Ectodermal cell (in vitro differentiated cells): ENCODE measurements around the gene CYBC1.

Source experiments
- H3K27ac ChIP-seq: 2 replicates; pipeline ENCODE4 v1.7.0; 2013; ENCODE audit warnings: mild to moderate bottlenecking, low read depth, low read length; ENCODE audit not compliant: insufficient read depth, poor library complexity, severe bottlenecking
- H3K27me3 ChIP-seq: 2 replicates; pipeline ENCODE4 v1.7.0; 2013; ENCODE audit warnings: mild to moderate bottlenecking, low read length; ENCODE audit not compliant: insufficient read depth, control insufficient read depth, poor library complexity, severe bottlenecking
- H3K36me3 ChIP-seq: one replicate; pipeline ENCODE4 v1.7.0; 2013; ENCODE audit warnings: low read length; ENCODE audit not compliant: control insufficient read depth, insufficient read depth
- H3K4me1 ChIP-seq: one replicate; pipeline ENCODE4 v1.7.0; 2013; ENCODE audit warnings: low read length; ENCODE audit not compliant: control insufficient read depth, insufficient read depth
- H3K4me3 ChIP-seq: 2 replicates; pipeline ENCODE4 v1.7.0; 2013; ENCODE audit warnings: low read depth, low read length, control low read depth; ENCODE audit not compliant: insufficient read depth
- H3K9me3 ChIP-seq: 2 replicates; pipeline ENCODE4 v1.7.0; 2013; ENCODE audit warnings: mild to moderate bottlenecking, low read length, moderate library complexity; ENCODE audit not compliant: control insufficient read depth
- WGBS, 2 experiments: methylation state at CpG; one replicate each; pipeline ENCODE4 v1.1.7; 2013; ENCODE audit warnings: missing lambda C conversion rate in 2 of 2; 5-methylcytosine and 5-hydroxymethylcytosine counted together

Gene CYBC1

DNA sequence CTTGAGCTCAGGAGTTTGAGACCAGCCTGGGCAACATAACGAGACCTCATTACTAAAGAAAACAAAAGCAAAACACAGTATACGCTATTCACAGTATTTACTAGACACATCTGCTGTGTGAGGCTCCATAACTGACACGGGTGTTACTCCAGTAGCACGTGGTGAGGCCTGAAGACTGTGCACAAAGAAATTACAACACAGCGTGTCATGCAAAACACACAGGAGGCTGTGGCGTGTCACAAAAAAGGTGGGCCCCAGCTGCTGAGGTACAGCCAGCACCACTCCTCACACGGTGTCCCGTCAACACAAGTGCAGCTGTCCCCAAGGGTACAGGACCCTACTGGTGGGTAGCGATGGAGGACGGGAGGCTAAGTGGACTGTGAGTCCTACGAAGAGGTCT is 2.7 kb downstream of the CYBC1 start:
- Histone ChIP-seq H3K36me3 (peaks cover 11% of the 10 kb centered on the region), H3K27ac (no peak overlapping the region), H3K9me3 (no peaks in the 10 kb centered on the region), H3K4me1 (peaks cover 6% of the 10 kb centered on the region), H3K4me3 (no peak overlapping the region), H3K27me3 (no peaks in the 10 kb centered on the region)
- 95 to 96% methylated on average over 10 to 11 of the region's 11 CpGs for WGBS, 2 experiments

- Histone ChIP-seq H3K36me3 (peaks cover 11% of the 10 kb centered on the region), H3K9me3 (no peaks in the 10 kb centered on the region), H3K4me3 (no peak overlapping the region), H3K27me3 (no peaks in the 10 kb centered on the region), H3K4me1 (peaks cover 6% of the 10 kb centered on the region), H3K27ac (no peak overlapping the region)
- 95 to 96% methylated on average over 12 of the region's 12 CpGs for WGBS, 2 experiments
Observed at GRCh38 chr17:82446649-82447048, 3.9 kb downstream of the CYBC1 start.

- no peaks in the 10 kb centered on the region for H3K27me3 ChIP-seq
- H3K27ac ChIP-seq, result no peak overlapping the region
- peaks cover 11% of the 10 kb centered on the region for H3K36me3 ChIP-seq
- no peaks in the 10 kb centered on the region for H3K9me3 ChIP-seq
- H3K4me3 ChIP-seq, result no peak overlapping the region
- H3K4me1 ChIP-seq, result peaks cover 6% of the 10 kb centered on the region
- 93% methylated on average over 15 of the region's 15 CpGs for WGBS, 2 experiments
Observed at GRCh38 chr17:82446124-82446523, 4.4 kb downstream of the CYBC1 start.

GRCh38 chr17:82445542-82445941 is 5.0 kb downstream of the CYBC1 start:
- Histone ChIP-seq H3K4me1 (peaks cover 6% of the 10 kb centered on the region), H3K27me3 (no peaks in the 10 kb centered on the region), H3K4me3 (no peak overlapping the region), H3K36me3 (peaks cover 11% of the 10 kb centered on the region), H3K9me3 (no peaks in the 10 kb centered on the region), H3K27ac (no peak overlapping the region)
- 92 to 93% methylated on average over 13 of the region's 13 CpGs for WGBS, 2 experiments

DNA sequence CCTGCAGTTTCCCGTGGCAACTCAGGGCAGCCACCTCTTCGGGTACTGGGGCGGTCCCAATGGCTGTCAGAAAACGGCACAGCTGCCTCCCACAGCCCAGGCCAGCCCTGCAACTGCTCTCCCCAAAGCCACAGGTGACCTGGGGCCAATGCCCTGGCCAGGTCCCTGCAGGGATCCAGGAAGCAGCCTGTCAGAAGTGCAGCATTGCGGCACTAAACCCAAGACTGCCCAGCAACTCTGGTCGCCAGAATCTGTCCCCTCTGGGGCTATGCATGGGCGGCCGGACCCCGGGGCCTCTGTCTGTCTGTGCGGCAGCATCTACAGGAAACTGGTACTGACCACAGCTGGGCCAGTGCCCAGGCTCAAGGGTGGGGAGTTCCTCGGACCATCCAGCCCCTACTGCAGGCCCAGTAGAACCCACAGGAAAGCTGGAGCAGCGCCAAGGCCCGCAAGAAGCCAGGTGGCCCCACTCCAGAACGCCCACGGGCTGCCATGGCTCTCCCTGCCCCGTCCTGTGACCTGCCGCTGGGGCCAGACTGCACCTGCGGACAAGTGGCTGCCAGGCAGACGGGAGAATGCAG is 5.5 kb downstream of the CYBC1 start:
- Histone ChIP-seq H3K9me3 (no peaks in the 10 kb centered on the region), H3K4me1 (peaks cover 6% of the 10 kb centered on the region), H3K27me3 (no peaks in the 10 kb centered on the region), H3K4me3 (no peak overlapping the region), H3K27ac (no peak overlapping the region), H3K36me3 (peaks cover 11% of the 10 kb centered on the region)
- 91 to 93% methylated on average over 19 of the region's 19 CpGs for WGBS, 2 experiments

- Histone ChIP-seq H3K4me1 (peaks cover under 1% of the 10 kb centered on the region), H3K9me3 (no peaks in the 10 kb centered on the region), H3K4me3 (no peak overlapping the region), H3K27ac (no peak overlapping the region), H3K36me3 (peaks cover 11% of the 10 kb centered on the region), H3K27me3 (no peaks in the 10 kb centered on the region)
- 93 to 96% methylated on average over 35 of the region's 35 CpGs for WGBS, 2 experiments
Observed at GRCh38 chr17:82444284-82444893, 6.2 kb downstream of the CYBC1 start.

DNA sequence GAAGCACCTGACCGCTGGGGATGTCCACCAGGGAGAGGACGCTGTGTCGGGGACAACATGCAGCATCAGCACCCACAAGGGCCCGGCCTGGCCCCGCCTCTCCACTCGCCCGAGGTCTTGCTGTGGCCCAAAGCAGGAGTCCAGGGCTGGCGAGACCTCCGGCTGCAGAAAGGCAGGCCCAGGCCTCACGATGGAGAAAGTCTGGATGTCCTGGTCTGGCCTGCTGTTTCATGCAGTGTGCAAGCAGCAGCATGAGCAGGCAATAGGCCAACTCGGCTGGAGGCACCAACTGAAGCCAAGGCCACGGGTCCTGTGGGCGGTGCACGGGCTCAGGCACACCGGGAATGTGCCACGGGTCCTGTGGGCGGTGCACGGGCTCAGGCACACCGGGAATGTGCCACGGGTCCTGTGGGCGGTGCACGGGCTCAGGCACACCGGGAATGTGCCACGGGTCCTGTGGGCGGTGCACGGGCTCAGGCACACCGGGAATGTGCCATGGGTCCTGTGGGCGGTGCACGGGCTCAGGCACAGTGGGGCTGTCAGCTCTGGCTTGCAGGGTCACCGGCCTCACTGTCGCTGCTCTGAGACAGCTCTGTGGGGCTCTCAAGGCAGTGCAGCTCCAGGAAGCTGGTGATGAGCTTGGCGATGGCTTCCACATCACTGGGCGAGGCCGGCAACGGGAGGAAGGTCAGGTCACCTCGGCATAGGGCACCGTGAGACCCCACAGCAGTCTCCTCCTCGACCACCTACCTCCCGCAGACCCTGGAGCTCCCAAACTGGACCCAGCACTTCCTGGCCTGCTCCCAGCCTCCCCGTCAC is 6.9 kb downstream of the CYBC1 start:
- H3K4me1 ChIP-seq, result no peaks in the 10 kb centered on the region
- peaks cover 11% of the 10 kb centered on the region for H3K36me3 ChIP-seq

GRCh38 chr17:82442643-82443464 is 7.7 kb downstream of the CYBC1 start:
- H3K4me3 ChIP-seq, result no peak overlapping the region
- 94 to 95% methylated on average over 28 of the region's 28 CpGs for WGBS, 2 experiments
- peaks cover 11% of the 10 kb centered on the region for H3K36me3 ChIP-seq
- H3K4me1 ChIP-seq, result no peaks in the 10 kb centered on the region
- no peaks in the 10 kb centered on the region for H3K27me3 ChIP-seq
- no peak overlapping the region for H3K27ac ChIP-seq
- no peaks in the 10 kb centered on the region for H3K9me3 ChIP-seq

More for the DNA sequence above, 6.9 kb downstream of the CYBC1 start:
- H3K4me3 ChIP-seq, result no peak overlapping the region
- 95 to 96% methylated on average over 33 to 38 of the region's 40 CpGs for whole genome bisulfite sequencing, 2 experiments
- no peaks in the 10 kb centered on the region for H3K9me3 ChIP-seq
- no peak overlapping the region for H3K27ac ChIP-seq
- no peaks in the 10 kb centered on the region for H3K27me3 ChIP-seq

- H3K4me3 ChIP-seq, result no peak overlapping the region
- peaks cover 11% of the 10 kb centered on the region for H3K36me3 ChIP-seq
- no peaks in the 10 kb centered on the region for H3K9me3 ChIP-seq
- no peaks in the 10 kb centered on the region for H3K27me3 ChIP-seq
- no peaks in the 10 kb centered on the region for H3K4me1 ChIP-seq
- no peak overlapping the region for H3K27ac ChIP-seq
- 93 to 94% methylated on average over 27 of the region's 27 CpGs for WGBS, 2 experiments
Observed at GRCh38 chr17:82441691-82442487, 8.7 kb downstream of the CYBC1 start.
